HEK293 (cell line): ENCODE measurements around the gene ARPC3.

ENCODE experiments used
- GLIS1 ChIP-seq: fragments of 450-650 bp; formaldehyde crosslinking; IDR thresholded peaks from 2 replicates; pipeline ENCODE4 v1.5.1; 2016; ENCODE audit warnings: missing biosample characterization, missing genetic modification characterization
- IKZF3 ChIP-seq: fragments of 450-650 bp; IDR thresholded peaks from 2 replicates; pipeline ENCODE4 v1.5.0; 2018; ENCODE audit warnings: missing biosample characterization, mild to moderate bottlenecking, missing genetic modification characterization, moderate library complexity
- KLF8 ChIP-seq: fragments of 450-650 bp; formaldehyde crosslinking; IDR thresholded peaks from 2 replicates; pipeline ENCODE4 v1.5.1; 2016; ENCODE audit warnings: missing biosample characterization, missing genetic modification characterization
- REPIN1 ChIP-seq: fragments of 450-650 bp; formaldehyde crosslinking; IDR thresholded peaks from 2 replicates; pipeline ENCODE4 v1.5.1; 2017; ENCODE audit warnings: missing biosample characterization, missing genetic modification characterization, low read depth
- SP7 ChIP-seq: fragments of 450-650 bp; formaldehyde crosslinking; IDR thresholded peaks from 2 replicates; pipeline ENCODE4 v1.5.1; 2016; ENCODE audit warnings: missing biosample characterization, missing genetic modification characterization
- ZBTB20 ChIP-seq: fragments of 450-650 bp; formaldehyde crosslinking; IDR thresholded peaks from 2 replicates; pipeline ENCODE4 v1.5.1; 2016; ENCODE audit warnings: missing biosample characterization, missing genetic modification characterization
- ZFHX2 ChIP-seq: fragments of 450-650 bp; formaldehyde crosslinking; conservative IDR thresholded peaks from 2 replicates; pipeline ENCODE4 v1.5.1; 2016; ENCODE audit warnings: missing biosample characterization, missing genetic modification characterization
- ZNF146 ChIP-seq: fragments of 450-650 bp; formaldehyde crosslinking; IDR thresholded peaks from 2 replicates; pipeline ENCODE4 v1.5.1; 2016; ENCODE audit warnings: missing biosample characterization, missing genetic modification characterization
- ZNF211 ChIP-seq: fragments of 450-650 bp; formaldehyde crosslinking; IDR thresholded peaks from 2 replicates; pipeline ENCODE4 v1.5.1; 2016; ENCODE audit warnings: low read depth, missing biosample characterization, missing genetic modification characterization
- ZNF221 ChIP-seq: fragments of 450-650 bp; formaldehyde crosslinking; IDR thresholded peaks from 2 replicates; pipeline ENCODE4 v1.5.1; 2017; ENCODE audit warnings: missing biosample characterization, missing genetic modification characterization, borderline replicate concordance
- ZNF341 ChIP-seq: fragments of 450-650 bp; formaldehyde crosslinking; IDR thresholded peaks from 2 replicates; pipeline ENCODE4; 2016; ENCODE audit warnings: low read depth, missing biosample characterization, missing genetic modification characterization
- ZNF404 ChIP-seq: fragments of 450-650 bp; formaldehyde crosslinking; IDR thresholded peaks from 2 replicates; pipeline ENCODE4 v1.5.1; 2017; ENCODE audit warnings: missing biosample characterization, missing genetic modification characterization
- ZNF501 ChIP-seq: fragments of 450-650 bp; formaldehyde crosslinking; IDR thresholded peaks from 2 replicates; pipeline ENCODE4 v1.5.1; 2016; ENCODE audit warnings: missing biosample characterization, missing genetic modification characterization
- ZNF514 ChIP-seq: fragments of 450-650 bp; formaldehyde crosslinking; IDR thresholded peaks from 2 replicates; pipeline ENCODE4 v1.5.1; 2016; ENCODE audit warnings: missing biosample characterization, missing genetic modification characterization
- ZNF571 ChIP-seq: fragments of 450-650 bp; formaldehyde crosslinking; IDR thresholded peaks from 2 replicates; pipeline ENCODE4 v1.5.0; 2017; ENCODE audit warnings: missing biosample characterization, missing genetic modification characterization
- ZNF660 ChIP-seq: fragments of 450-650 bp; IDR thresholded peaks from 2 replicates; pipeline ENCODE4 v1.5.1; 2018; ENCODE audit warnings: missing biosample characterization, mild to moderate bottlenecking, missing genetic modification characterization
- ZNF776 ChIP-seq: fragments of 450-650 bp; formaldehyde crosslinking; IDR thresholded peaks from 2 replicates; pipeline ENCODE4 v1.5.0; 2017; ENCODE audit warnings: missing biosample characterization, missing genetic modification characterization, borderline replicate concordance
- ZNF830 ChIP-seq: fragments of 450-650 bp; IDR thresholded peaks from 2 replicates; pipeline ENCODE4 v1.5.0; 2018; ENCODE audit warnings: missing biosample characterization, missing genetic modification characterization, low read depth, mild to moderate bottlenecking, moderate library complexity
- ZSCAN23 ChIP-seq: fragments of 450-650 bp; formaldehyde crosslinking; IDR thresholded peaks from 2 replicates; pipeline ENCODE4 v1.5.1; 2016; ENCODE audit warnings: missing biosample characterization, missing genetic modification characterization
- TF ChIP-seq, protein P1 (sequence below): fragments of 450-650 bp; formaldehyde crosslinking; IDR thresholded peaks from 2 replicates; pipeline ENCODE4 v1.5.1; 2016; ENCODE audit warnings: missing biosample characterization, missing genetic modification characterization, borderline replicate concordance
- TF ChIP-seq, protein P2 (sequence below): fragments of 450-650 bp; formaldehyde crosslinking; IDR thresholded peaks from 2 replicates; pipeline ENCODE4 v1.5.1; 2016; ENCODE audit warnings: missing biosample characterization, missing genetic modification characterization
- TF ChIP-seq, protein P3 (sequence below): fragments of 450-650 bp; formaldehyde crosslinking; IDR thresholded peaks from 2 replicates; pipeline ENCODE4 v1.5.1; 2016; ENCODE audit warnings: missing biosample characterization, missing genetic modification characterization
- TF ChIP-seq, protein P4 (sequence below): fragments of 450-650 bp; formaldehyde crosslinking; IDR thresholded peaks from 2 replicates; pipeline ENCODE4 v1.5.1; 2016; ENCODE audit warnings: missing biosample characterization, missing genetic modification characterization
- TF ChIP-seq, protein P5 (sequence below): fragments of 450-650 bp; formaldehyde crosslinking; IDR thresholded peaks from 2 replicates; pipeline ENCODE4 v1.5.1; 2016; ENCODE audit warnings: missing biosample characterization, missing genetic modification characterization
- TF ChIP-seq, protein P6 (sequence below): fragments of 450-650 bp; formaldehyde crosslinking; IDR thresholded peaks from 2 replicates; pipeline ENCODE4 v1.5.1; 2016; ENCODE audit warnings: missing biosample characterization, missing genetic modification characterization

Gene ARPC3

DNA sequence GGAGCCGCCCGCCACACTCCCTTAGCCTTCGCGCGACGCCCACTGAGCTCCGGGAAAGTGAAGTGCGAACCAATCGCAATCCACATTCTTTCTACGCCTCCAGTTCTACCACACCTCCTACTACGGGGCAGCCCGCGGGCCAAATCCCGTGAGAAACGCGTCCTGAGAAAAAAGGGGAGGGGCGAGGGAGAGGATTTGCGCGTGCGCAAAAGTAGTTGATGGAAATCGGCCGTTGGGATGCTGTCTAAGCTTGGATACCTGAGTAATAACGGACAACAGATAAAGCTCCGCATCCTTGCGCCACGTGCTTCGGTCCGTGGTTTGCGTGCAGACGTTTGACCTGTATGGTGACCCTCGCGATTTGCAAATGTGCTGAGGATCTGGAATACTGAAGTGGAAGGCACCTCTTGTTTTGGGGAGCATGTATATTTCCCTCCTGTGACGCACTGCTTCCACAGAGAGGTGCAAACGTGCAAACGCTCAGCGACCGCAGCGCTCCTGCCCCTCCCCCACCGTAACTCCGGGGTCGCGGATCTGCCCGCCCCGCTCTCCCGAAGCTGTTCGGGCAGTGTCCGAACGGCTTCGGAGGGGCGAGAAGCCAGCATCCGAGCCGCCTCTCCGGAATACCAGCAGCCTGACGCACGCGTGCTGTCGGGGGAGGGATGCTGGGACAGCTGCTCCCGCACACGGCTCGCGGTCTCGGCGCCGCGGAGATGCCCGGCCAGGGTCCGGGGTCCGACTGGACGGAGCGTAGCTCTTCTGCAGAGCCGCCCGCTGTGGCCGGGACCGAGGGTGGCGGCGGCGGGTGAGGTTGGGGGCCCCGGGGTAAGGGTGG, 18.3 kb upstream of the ARPC3 start, which contains the start of the genes FAM216A and GPN3 (continued):
- TF ChIP-seq, protein P1, sequence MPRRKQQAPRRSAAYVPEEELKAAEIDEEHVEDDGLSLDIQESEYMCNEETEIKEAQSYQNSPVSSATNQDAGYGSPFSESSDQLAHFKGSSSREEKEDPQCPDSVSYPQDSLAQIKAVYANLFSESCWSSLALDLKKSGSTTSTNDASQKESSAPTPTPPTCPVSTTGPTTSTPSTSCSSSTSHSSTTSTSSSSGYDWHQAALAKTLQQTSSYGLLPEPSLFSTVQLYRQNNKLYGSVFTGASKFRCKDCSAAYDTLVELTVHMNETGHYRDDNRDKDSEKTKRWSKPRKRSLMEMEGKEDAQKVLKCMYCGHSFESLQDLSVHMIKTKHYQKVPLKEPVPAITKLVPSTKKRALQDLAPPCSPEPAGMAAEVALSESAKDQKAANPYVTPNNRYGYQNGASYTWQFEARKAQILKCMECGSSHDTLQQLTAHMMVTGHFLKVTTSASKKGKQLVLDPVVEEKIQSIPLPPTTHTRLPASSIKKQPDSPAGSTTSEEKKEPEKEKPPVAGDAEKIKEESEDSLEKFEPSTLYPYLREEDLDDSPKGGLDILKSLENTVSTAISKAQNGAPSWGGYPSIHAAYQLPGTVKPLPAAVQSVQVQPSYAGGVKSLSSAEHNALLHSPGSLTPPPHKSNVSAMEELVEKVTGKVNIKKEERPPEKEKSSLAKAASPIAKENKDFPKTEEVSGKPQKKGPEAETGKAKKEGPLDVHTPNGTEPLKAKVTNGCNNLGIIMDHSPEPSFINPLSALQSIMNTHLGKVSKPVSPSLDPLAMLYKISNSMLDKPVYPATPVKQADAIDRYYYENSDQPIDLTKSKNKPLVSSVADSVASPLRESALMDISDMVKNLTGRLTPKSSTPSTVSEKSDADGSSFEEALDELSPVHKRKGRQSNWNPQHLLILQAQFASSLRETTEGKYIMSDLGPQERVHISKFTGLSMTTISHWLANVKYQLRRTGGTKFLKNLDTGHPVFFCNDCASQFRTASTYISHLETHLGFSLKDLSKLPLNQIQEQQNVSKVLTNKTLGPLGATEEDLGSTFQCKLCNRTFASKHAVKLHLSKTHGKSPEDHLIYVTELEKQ = peak; percentile 57; the same call in 1 of the 2 replicates
- TF ChIP-seq IKZF3 (tag by site-specific recombination) = peak; percentile 74
- no peak for TF ChIP-seq ZNF146 (tag by site-specific recombination)
- no peak for TF ChIP-seq ZNF404 (tag by site-specific recombination)
- TF ChIP-seq KLF8 (tag by site-specific recombination) = peak; percentile 77
- TF ChIP-seq GLIS1 = no peak
- TF ChIP-seq ZNF830 (tag by site-specific recombination) = no peak
- TF ChIP-seq REPIN1 = 0 out of 2 replicates have a peak, but pooled peaks have one; percentile 10
- TF ChIP-seq, protein P2, sequence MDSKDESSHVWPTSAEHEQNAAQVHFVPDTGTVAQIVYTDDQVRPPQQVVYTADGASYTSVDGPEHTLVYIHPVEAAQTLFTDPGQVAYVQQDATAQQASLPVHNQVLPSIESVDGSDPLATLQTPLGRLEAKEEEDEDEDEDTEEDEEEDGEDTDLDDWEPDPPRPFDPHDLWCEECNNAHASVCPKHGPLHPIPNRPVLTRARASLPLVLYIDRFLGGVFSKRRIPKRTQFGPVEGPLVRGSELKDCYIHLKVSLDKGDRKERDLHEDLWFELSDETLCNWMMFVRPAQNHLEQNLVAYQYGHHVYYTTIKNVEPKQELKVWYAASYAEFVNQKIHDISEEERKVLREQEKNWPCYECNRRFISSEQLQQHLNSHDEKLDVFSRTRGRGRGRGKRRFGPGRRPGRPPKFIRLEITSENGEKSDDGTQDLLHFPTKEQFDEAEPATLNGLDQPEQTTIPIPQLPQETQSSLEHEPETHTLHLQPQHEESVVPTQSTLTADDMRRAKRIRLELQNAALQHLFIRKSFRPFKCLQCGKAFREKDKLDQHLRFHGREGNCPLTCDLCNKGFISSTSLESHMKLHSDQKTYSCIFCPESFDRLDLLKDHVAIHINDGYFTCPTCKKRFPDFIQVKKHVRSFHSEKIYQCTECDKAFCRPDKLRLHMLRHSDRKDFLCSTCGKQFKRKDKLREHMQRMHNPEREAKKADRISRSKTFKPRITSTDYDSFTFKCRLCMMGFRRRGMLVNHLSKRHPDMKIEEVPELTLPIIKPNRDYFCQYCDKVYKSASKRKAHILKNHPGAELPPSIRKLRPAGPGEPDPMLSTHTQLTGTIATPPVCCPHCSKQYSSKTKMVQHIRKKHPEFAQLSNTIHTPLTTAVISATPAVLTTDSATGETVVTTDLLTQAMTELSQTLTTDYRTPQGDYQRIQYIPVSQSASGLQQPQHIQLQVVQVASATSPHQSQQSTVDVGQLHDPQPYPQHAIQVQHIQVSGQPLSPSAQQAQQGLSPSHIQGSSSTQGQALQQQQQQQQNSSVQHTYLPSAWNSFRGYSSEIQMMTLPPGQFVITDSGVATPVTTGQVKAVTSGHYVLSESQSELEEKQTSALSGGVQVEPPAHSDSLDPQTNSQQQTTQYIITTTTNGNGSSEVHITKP (tag by site-specific recombination) = peak; percentile 38; the same call in 1 of the 2 replicates
- TF ChIP-seq ZNF501 (tag by site-specific recombination) = peak; percentile 54; the same call in 1 of the 2 replicates
- TF ChIP-seq ZBTB20 (tag by site-specific recombination) = peak; percentile 97
- no peak for TF ChIP-seq ZNF221 (tag by site-specific recombination)
- peak; percentile 34; the same call in 1 of the 2 replicates for TF ChIP-seq ZSCAN23 (tag by site-specific recombination)
- TF ChIP-seq, protein P3, sequence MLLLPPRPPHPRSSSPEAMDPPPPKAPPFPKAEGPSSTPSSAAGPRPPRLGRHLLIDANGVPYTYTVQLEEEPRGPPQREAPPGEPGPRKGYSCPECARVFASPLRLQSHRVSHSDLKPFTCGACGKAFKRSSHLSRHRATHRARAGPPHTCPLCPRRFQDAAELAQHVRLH (tag by site-specific recombination) = peak; percentile 77; the same call in 1 of the 2 replicates
- peak; percentile 99 for TF ChIP-seq ZNF341
- TF ChIP-seq, protein P4, sequence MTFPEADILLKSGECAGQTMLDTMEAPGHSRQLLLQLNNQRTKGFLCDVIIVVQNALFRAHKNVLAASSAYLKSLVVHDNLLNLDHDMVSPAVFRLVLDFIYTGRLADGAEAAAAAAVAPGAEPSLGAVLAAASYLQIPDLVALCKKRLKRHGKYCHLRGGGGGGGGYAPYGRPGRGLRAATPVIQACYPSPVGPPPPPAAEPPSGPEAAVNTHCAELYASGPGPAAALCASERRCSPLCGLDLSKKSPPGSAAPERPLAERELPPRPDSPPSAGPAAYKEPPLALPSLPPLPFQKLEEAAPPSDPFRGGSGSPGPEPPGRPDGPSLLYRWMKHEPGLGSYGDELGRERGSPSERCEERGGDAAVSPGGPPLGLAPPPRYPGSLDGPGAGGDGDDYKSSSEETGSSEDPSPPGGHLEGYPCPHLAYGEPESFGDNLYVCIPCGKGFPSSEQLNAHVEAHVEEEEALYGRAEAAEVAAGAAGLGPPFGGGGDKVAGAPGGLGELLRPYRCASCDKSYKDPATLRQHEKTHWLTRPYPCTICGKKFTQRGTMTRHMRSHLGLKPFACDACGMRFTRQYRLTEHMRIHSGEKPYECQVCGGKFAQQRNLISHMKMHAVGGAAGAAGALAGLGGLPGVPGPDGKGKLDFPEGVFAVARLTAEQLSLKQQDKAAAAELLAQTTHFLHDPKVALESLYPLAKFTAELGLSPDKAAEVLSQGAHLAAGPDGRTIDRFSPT (tag by site-specific recombination) = no peak
- peak; percentile 83 for TF ChIP-seq SP7
- TF ChIP-seq ZNF514 = no peak
- peak; percentile 97 for TF ChIP-seq ZFHX2 (tag by site-specific recombination)
- no peak for TF ChIP-seq ZNF211 (tag by site-specific recombination)
- no peak; the same call in 1 of the 2 replicates for TF ChIP-seq ZNF660 (tag by site-specific recombination)
- TF ChIP-seq, protein P5, sequence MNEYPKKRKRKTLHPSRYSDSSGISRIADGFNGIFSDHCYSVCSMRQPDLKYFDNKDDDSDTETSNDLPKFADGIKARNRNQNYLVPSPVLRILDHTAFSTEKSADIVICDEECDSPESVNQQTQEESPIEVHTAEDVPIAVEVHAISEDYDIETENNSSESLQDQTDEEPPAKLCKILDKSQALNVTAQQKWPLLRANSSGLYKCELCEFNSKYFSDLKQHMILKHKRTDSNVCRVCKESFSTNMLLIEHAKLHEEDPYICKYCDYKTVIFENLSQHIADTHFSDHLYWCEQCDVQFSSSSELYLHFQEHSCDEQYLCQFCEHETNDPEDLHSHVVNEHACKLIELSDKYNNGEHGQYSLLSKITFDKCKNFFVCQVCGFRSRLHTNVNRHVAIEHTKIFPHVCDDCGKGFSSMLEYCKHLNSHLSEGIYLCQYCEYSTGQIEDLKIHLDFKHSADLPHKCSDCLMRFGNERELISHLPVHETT = peak; percentile 89
- TF ChIP-seq, protein P6, sequence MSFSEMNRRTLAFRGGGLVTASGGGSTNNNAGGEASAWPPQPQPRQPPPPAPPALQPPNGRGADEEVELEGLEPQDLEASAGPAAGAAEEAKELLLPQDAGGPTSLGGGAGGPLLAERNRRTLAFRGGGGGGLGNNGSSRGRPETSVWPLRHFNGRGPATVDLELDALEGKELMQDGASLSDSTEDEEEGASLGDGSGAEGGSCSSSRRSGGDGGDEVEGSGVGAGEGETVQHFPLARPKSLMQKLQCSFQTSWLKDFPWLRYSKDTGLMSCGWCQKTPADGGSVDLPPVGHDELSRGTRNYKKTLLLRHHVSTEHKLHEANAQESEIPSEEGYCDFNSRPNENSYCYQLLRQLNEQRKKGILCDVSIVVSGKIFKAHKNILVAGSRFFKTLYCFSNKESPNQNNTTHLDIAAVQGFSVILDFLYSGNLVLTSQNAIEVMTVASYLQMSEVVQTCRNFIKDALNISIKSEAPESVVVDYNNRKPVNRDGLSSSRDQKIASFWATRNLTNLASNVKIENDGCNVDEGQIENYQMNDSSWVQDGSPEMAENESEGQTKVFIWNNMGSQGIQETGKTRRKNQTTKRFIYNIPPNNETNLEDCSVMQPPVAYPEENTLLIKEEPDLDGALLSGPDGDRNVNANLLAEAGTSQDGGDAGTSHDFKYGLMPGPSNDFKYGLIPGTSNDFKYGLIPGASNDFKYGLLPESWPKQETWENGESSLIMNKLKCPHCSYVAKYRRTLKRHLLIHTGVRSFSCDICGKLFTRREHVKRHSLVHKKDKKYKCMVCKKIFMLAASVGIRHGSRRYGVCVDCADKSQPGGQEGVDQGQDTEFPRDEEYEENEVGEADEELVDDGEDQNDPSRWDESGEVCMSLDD (tag by site-specific recombination) = peak; percentile 60
- no peak for TF ChIP-seq ZNF571 (tag by site-specific recombination)
- no peak for TF ChIP-seq ZNF776 (tag by site-specific recombination)
